HG02943 (cell line): ENCODE results near the gene ZIC4.

ENCODE experiments used
- ATAC-seq: cut with Tn5 transposase; IDR thresholded peaks from one replicate; pipeline ENCODE4 v1.9.1; 2021; ENCODE audit warnings: mild to moderate bottlenecking, low read depth, moderate library complexity; ENCODE audit not compliant: unreplicated experiment

ZIC4 gene

DNA sequence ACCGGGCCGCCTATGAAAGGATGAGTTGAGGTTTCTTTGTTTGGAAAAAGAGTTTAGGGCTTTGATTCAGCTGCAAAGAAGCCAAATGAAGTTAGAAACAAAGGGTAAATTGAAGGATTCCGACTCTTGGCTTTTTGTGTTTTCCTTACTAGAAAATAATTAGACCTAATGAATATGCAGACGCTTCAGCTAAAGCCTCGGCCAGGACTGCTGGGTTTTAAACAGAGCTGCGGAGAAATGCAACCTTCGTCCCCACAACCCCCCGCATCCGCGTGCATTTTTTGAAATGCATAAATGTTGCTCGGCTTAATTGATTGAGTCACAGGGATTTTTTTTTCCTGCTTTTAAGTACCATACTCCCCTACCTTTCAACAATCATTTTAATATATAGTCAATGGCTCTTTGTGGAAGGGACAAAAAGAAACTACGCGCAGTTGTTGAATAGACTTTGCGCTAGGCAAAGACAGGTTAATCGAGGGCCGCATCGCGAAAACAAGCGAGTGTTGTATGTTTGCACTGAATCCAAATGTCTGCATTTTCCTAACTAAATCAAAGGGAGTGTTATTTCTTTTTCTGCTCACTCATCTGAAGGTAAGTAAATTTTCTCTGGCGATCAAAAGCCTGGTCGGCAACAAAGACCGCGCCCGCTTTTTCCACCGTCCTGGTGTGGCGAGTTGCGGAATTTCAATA is 1.3 kb upstream of the ZIC4 start:
- ATAC-seq = no peak

DNA sequence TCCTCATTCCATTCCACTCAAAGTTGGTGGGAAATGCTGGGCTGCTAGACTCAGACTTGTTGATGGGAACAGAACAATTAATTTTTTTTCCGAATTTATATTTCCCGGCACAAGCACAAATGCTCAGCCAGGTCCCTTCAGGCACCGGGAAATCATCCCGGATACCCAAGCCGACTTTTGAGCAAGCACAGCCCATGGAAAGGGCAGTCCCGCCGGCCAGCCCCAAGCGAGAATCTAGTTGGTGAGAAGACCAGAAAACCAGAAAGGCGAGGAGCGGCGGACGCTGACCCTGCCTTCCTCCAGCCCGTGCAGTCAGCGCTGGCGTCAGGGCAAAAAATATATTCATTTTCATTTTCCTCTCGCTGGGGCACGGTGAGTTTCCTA is 763 bp upstream of the ZIC4 start:
- no peak for ATAC-seq

DNA sequence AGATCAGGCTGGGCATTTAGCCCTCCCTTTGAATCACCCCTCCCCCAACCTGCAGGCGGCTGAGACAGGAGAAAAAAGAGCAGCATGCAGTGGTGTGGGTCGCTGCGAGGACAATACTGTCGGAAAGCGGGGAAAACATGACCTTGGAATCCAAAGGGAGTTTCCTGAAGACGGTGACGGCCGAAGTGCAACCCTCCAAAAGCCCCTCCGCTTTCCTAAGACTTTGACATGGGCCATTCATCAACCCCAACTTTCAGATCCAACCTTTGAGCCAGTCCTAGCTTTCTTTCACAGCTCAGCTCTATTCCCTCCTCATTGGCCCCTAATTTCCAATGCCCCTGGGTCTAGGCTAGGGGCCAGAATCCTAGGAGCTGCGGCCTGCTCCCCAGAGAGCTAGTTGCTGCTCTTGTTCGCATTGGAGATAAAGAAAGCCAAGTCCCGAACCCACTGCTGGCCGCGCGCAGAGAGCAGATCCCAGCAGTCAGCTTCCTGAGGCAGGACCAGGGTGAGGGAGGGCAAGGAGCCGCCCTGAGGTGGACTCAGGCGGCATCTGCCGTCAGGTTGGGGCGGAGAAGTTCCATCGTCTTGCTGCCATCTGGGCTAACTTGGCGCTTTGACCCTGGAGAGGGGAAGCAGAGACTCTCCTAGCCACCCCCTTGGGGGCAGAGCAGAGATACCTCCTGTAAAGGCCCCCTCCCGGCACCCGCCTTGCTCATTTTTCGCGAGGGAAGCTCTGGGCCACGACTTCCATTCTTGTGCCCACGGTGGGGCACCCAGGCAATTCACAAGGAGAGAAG is 914 bp downstream of the ZIC4 start:
- ATAC-seq = no peak

DNA sequence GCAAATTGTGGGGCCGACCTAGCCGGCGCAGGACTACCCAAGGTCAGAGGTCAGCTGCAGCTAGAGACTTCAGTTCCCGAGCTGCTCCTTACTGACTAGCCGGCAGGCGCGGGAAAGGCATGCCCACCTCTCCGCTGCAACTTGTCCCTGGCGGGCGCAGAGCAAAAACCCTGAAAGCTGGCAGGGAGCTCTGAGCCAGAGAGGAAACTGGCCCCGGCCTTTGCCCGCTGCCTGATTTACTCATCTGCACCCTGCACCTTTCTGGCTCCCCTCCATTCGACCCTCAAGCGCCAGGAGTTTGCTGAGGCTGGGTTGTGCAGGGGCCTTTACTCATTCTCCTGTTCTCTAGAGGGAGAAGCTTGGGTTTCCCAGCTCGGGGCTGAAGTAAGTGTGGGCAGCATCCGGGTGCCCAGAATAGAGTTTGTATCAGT is 1.5 kb downstream of the ZIC4 start:
- ATAC-seq = no peak

DNA sequence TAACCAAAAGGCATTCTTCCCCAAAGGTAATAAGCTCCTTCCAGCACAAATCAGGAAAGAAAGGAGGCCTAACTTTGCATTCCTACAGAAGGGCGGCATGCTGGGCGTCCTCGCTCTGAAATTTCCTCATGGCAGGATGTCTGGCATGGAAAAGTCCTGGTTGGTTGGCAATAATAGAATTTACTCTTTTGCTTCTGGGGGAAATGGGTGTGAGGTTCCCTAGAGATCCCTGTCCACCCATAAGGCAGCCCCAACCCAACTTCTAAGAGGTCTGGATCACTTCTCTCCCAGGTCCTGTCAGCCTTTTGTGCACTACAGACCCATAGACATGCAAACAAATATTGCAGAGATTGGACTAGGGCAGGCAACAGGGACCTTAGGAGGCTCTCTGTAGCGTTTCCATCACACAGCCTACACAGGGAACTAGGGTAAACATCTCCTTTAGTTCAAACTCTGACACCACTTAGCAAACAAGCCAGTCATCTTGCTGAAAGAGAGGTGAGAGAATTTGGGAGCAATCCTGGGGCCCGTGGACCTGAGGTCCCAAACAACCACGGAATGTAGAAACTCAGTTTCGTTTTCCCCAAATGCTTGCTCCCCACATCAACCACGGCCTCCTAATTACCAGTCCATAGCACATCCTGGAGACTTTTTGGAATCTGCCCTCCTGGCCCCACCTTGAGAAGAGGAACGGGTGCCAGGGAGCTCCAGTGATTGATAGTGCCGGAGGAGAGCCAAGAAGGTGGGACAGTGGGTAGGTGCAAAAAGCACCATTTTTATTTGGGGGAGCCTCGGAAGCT is 2.1 kb downstream of the ZIC4 start:
- ATAC-seq = no peak

DNA sequence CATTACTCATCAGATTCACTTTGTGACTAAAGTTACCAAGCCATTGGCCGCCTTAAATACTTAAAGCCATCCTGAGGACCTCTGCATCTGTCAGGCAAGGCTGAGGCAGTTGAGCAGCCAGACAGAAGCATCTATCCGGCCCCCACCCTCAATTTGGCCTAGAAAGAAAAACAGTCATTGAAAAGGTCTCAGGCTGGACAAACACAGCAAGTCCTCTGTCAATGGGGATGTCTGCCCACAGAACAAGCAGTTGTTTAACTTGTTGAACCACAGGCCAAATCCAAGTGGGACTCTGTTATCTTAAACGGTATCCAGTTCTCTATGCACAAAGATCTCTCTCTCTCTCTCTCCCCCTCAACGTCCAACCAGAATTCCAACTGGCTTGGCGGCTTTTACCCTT is 2.8 kb downstream of the ZIC4 start:
- no peak for ATAC-seq

DNA sequence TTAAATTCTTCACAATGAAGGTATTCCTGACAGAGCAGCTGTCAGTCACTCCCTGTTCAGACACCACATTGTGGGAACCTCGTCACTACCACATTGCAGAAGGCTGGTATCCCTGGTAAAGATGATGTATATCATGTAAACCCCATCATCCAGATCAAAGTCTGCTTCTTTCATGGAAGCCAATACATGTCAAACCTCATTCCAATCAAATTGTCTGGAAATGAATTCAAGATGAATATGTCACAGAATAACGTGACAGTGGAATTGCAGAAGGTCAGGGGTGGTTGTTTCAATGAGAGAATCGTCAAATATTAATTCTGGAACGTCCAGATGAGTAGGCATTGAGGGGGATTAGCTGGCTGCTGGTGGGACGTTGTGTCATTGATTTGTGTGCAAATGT is 4.2 kb downstream of the ZIC4 start:
- no peak for ATAC-seq

DNA sequence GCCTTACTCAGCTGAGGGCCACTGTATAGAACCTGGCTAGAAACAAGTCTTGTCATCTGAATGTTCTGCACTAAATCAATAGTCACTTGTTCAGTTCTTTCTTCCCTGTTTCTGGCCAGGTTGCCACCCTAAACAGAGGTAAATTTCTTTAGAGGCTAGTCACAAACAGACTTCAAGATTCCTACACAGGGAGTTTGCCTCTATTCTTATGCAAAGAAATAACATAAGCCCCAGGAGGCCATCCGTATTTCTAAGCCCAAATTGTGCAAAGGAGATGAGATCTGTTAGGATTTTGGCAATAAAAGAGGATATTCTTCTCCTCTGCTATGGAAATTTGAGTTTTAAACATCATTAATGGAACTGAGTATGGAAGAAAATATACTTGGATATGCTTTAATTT is 4.9 kb downstream of the ZIC4 start:
- no peak for ATAC-seq

DNA sequence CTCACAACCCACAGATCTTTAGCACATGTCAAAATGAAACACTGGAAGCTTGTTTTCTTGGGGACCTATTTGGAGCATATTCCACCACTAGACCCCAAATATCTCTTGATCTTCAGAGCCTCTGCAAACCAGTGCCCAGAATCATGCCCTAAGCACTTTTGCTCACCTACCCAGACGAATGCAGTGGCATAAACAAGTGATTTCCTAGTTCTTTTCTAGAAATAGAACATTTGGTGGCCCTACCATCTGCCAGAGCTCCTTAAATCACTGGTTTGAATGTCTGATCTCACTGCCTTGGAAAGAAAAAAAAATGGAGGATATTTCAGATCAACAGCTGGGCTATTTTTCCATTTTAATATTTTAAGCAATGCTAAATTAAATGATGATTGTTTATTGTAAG is 5.3 kb downstream of the ZIC4 start:
- no peak for ATAC-seq

DNA sequence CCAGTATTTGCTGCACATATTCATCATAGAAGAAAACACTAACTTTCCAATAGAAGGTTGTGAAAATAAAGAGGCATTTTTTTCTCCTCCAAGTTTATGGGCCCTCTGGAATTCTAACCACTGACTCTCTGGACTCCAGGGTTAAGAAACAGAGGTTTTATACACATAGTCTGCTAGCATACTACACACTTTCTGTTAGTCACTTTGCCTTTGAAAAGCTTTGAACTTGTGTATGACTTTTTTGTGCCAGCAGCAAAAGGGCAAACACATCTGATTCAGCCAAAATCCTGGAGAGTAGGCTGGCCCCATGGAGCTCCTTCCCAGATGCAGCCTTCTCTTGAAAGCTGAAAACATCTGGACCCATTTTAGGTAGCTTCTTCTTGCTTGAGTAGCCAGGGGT is 6.2 kb downstream of the ZIC4 start:
- ATAC-seq = no peak

DNA sequence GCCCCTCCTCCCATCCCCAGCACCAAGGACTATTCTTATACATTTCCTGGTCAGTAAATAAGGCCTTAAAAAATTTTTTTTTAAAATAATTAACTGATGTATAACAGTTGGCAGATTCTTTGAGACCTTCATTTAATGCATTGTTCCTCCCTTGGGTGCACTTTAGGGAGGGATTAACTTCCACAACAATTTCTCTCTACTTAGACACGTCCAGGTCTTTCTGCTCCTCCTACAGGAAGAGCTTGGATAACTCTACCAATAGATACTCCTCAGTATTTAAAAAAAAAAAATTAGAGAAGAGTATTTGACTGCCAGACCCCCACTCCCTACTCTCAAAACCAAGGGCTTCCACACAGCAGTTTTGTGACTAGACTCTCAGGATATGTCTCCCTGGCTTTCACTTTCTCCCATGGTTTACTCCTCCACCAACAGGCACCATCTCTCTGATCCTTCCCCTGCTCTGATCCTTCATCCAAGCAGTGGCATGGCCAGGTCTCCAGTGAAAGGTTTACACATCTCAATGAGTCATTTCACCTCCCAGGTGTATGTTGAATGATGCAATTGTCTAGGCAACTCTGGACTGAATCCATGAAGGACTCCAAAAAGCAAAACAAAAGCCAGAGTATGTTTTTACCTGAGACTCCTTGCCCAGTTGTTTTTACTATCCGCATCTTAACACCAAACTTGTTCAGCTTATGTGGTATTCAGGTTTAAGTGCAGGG is 7.4 kb downstream of the ZIC4 start:
- no peak for ATAC-seq

DNA sequence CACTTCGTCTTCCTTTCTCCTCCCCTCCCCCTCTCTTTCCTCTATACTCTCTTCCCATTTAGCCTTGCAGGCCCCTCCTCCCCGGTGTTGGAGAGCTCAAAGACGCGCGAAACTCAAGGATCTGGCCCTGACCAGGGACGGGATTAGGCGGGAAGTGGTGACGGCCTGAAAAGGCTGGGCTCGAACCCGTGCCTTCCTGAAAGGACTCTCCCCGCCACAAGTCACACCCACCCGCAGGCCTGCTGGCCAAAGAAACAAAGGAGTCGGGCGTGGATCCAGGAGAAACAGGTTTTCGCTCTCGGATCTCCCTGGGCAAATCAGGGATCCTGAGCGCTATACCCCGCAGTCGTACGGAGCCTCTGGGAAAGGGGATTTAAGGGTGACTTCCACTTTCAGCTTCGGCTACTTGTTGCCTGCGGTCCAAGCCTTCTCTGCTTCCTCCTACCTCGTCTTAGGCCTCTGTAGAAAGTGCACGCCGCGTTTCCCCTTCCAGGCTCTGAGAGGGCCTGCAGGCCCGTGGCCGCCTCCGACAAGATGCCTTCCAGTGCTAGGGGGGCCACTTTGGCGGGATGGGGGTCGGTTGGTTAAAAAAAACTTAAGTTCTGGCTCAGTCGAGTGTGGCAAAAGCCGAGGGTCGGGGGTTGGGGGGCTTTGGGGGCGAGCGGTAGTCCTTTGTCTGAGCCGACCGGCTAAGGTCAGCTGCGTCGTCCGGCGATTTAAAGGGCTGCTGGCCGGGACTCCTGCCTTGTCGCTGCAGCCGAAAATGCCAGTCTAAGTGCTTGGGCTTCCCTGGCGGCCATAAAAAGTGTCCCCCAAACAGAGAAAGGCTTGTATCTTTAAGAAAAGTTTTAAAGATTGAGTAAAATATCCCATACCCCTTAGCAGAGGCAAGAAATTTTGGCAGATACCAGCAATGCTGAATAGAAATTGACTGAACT is 8.2 kb downstream of the ZIC4 start:
- no peak for ATAC-seq

DNA sequence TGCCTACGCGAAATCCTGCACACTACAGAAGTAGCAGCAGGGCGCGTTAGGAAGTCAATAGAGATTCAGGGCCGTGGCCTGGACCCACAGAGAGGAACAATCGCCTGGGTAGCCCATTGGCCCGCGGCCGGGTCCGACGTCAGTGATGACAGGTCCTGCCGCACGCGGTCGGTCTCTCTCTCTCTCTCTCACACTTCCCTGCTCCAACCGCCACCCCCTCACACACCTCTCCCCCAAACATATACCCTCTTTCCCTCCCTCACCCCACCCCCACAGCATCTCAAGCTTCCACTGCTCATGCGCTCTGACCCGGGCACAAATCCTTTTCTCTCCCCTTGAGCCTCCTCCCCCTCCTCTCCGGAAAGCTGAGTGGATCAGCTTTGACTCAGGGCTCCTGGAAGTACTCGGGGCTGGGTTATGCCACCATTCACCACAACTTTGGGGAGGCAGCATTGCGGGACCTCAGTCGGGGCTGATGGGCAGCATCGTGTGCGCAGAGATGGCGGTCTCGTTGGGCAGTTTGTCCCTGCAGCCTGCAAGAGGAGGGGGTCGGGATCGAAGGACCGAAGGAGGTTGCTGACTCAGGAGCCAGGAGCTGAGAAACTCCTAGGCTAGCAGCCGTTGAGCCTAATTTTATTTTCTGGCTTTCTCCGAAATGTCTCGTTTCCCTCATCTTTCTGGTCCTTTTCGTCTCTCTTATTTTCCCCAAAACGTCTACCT is 9.0 kb downstream of the ZIC4 start:
- no peak for ATAC-seq

DNA sequence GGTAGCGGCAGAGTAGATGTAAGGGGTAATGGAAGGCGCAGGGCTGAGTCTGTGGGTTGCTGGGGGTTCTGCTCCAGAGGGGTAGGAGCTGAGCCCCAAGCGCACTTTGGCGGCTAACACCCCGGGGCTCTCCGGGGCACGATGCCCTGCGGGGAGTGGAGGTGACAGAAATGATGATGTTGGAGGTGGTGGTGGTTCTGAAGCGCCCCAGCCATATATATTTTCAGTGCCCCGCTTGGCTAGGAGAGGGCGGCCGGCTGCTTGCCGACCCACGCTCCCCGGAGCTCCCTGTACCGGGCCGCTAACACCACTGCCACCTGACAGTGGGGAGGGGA is 9.7 kb downstream of the ZIC4 start:
- ATAC-seq = no peak

DNA sequence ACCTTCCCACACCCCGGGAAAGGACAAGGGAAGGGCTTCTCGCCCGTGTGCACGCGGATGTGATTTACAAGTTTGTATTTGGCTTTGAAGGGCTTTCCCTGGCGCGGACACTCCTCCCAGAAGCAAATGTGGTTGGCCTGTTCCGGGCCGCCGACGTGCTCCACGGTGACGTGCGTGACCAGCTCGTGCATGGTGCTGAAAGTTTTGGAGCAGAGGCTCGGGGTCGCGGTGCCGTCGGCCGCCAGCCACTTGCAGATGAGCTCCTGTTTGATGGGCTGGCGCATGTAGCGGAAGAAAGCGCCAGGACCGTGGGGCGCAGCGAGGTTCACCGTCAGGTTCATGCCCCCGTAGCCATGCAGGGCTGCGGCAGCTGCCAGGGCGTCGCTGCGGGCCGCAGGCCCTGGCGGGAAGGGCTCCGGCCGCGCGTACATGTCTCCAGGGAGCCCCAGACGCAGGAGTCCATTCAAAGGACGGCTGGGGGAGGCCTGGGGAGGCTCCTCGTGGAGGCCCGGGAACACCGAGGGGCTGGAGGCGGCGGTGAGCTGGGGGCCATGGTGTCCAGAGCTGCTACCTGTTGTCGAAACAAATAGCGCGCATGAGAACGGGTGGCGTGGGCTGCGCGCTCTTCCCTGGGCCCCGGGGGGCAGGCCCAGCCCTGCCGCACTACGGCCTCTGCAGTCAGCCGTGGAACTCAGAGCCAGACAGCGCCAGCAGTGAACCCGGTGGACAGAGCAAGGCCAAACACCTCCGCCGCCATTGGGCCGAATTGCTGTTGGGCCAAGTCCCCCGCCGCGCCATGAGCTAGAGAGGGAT is 10.2 kb downstream of the ZIC4 start:
- no peak for ATAC-seq

DNA sequence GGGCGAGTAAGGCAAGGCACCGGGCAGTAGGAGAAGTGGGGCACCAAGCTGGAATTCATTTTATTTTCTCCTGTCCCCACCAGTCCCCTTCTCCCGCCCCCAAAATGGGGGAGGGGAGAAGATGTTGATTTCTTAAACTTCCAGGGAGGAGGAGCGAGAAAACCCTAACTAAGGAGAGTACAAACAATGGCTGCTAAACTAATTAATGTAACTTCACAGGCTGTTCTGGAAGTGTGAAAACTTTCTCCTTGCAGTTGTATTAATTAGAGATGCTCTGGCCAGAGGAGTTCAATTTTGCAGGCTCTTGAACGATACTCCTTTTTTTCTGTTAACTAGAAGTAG is 11.5 kb downstream of the ZIC4 start:
- ATAC-seq = no peak

DNA sequence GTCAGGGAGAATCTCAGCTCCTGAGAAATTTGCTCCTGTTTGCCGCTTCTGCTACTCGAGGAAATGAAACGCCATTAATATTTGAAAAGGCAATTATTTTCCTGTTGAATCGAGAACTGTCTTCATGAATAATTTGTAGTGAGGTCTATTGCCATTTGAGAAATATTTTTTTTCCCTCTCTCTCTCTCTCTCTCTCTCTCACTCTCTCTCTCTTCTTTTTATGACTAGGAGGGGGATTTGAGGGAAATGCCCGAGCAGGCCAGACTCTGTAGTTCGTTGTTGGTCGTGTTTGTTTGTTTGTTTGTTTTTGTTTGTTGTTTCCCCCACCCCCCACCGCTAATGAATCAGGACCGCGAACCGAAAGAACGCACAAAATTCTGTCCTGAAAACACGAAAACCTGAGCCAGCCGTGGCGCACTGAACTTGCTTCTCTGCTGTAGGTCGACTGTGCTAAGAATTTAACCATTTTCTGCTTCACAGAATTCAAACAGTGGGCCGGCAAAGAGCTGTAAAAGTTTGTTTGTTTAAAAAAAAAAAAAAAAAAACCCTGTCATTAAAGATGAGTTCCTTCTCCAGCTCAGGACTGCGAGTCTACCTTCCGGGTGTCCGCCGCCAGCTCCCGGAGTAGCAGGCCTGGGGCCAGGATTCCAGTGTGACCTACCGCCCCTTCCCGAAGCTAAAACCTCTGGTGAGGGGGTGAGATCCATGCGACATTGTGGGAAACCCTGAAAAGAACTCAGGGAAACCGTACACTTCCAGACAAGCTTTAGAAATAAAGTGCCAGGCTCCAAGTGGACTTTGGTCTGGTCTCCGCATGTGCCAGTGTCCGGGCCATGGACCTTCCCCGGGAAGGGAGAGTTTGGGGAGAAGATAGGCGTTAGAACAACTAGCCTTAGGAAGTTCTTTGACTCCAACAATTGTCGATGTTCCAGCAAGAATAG is 12.1 kb downstream of the ZIC4 start:
- ATAC-seq = no peak
